H7 (cell line): Measurements from ENCODE around the gene CDH8. TPM values are rescaled to one million over a fixed set of nuclear protein-coding genes. Genes with fewer than 3 reads are reported as not detected.
"Not testable (repeated sequence)": the region's sequence is repeated elsewhere in the genome, so short reads cannot be mapped to it uniquely, and the experiment has no call there.

Experiments used
- DNase-seq: peaks from one replicate; pipeline ENCODE4 v3.0.0; 2012
- H3K27me3 ChIP-seq: 2 replicates; pipeline ENCODE4 v1.6.0; 2011; ENCODE audit warnings: mild to moderate bottlenecking, low read length; ENCODE audit not compliant: control insufficient read depth, insufficient read depth
- H3K36me3 ChIP-seq: replicated peaks from 2 replicates; pipeline ENCODE4 v1.5.1; 2011; ENCODE audit warnings: low read length; ENCODE audit not compliant: control insufficient read depth, insufficient read depth
- H3K4me3 ChIP-seq: 2 replicates; pipeline ENCODE4 v1.5.1; 2011; ENCODE audit warnings: low read depth, mild to moderate bottlenecking, control low read depth, low read length, moderate library complexity; ENCODE audit not compliant: insufficient read depth
- total RNA-seq: library from RNA; depleted of rRNA; stranded (reverse); fragments of >200 nt; shearing (Covaris generic); gene quantifications from 2 replicates; pipeline ENCODE4 v1.2.3, GENCODE V29; 2014

Gene CDH8
- total RNA-seq, 1 experiment from 2014 or later: 0.87 TPM

DNA sequence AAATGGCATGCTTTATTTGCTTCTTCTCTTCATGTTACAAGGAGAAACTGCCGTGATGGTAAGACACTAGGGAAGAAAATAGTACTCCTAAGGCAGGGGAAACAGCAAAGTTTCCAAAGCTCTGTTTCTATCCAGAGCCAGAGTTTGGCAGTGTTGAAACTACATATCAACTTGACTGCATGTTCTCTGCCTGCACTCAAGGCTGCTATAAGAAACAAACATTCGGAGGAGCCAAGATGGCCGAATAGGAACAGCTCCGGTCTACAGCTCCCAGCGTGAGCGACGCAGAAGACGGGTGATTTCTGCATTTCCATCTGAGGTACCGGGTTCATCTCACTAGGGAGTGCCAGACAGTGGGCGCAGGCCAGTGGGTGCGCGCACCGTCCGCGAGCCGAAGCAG is 254.4 kb downstream of the CDH8 start:
- not testable (repeated sequence) for DNase-seq, H3K36me3 ChIP-seq, H3K27me3 ChIP-seq, H3K4me3 ChIP-seq

DNA sequence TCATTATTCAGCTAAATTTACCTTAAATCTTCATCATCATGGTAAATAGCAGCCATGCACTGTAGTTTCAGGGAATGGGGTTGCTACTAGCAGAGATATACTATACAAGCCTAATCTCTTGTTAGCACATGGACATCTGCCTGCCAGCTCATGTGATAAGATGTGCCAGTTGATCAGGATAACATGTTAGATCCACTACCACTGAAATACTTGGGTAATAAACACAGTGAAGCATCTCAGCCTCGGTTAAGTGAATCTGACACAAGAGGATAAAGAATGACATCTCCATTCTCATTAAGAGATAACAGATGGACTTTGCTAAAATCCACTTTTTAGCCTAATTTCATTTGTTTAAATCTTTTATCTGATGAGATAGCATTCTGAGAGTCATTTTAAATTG is 256.1 kb downstream of the CDH8 start:
- Histone ChIP-seq H3K4me3 (no peak overlapping the region), H3K36me3 (no peaks in the 10 kb centered on the region), H3K27me3 (no peaks in the 10 kb centered on the region)
- no peak for DNase-seq

DNA sequence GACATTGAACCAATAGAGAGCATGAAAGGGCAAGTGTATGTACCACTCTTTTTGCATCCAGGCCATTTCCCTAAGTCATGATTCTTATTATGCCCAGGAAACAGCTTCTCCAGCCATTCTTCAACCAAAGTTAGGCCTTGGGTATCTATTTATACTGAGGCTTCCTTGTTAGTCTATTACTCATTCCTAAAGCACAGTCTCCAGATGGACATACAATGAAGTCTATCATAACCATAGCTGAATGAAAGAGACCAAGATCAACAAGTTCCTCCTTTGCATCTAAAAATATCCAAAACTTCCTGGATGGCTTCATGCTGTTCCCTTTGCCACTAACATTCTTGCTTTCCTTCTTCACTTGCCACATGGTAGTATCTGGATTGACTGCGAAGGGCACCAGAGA is 265.9 kb downstream of the CDH8 start:
- DNase-seq: no peak
- no peaks in the 10 kb centered on the region for H3K27me3 ChIP-seq
- no peak overlapping the region for H3K4me3 ChIP-seq
- H3K36me3 ChIP-seq: no peaks in the 10 kb centered on the region

DNA sequence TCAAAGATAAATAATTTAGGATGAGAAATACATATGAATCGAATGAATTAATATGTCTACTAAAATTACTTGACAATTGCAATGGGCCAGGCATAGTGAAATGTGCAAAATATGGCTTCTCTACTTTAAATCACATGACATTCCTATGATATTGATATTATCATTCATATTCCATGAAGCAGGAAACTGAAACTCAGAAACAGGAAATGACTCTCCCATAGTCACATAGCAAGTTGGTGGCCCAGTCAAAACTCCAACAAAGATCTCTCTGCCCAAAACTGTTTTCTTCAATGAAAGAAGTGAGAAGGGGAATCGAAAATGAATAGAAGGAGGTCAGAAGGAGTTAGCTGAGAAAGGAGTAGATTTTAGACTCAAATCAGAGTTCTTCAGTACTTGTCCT is 272.2 kb downstream of the CDH8 start:
- H3K4me3 ChIP-seq: no peak overlapping the region
- no peaks in the 10 kb centered on the region for H3K36me3 ChIP-seq
- no peak for DNase-seq
- H3K27me3 ChIP-seq: no peaks in the 10 kb centered on the region

DNA sequence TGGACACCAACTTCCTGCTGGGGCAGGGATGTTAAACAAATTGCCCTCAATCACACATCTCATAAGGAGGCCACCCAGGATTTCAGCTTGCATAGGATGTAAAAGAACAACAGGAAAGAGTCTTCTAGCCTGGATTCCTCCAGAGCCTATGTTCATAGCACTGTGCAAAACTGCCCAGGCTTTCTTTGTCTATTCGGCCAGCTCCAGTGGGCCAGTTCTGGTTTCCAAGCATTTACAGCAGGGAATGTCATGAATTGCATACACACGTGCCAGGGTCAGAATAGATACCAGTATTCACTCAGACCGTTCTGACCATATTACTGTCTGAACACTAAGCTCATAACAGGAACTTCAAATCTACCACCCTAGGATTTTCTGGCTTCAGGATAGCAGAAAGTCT is 273.2 kb downstream of the CDH8 start:
- no peaks in the 10 kb centered on the region for H3K27me3 ChIP-seq
- no peak overlapping the region for H3K4me3 ChIP-seq
- no peak for DNase-seq
- no peaks in the 10 kb centered on the region for H3K36me3 ChIP-seq

DNA sequence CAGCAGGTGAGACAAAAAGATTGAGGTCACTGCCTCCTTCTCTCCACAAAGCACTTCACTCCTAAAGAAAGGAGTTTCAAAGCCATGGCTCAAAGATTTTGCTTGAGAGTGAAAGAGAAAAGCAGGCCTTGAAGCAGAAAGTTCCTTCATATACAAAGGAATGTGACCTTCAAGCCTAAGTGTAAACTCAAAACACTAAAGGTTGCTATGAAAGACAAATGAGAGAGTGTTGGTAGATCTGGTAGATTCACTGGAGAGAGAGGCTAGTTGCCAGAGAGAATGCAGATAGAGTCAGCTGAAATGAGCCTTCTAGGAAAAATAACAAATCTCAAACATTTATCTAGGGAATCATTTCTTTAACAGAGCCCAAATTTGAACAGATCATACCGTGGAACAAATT is 305.2 kb downstream of the CDH8 start:
- DNase-seq: no peak
- no peaks in the 10 kb centered on the region for H3K36me3 ChIP-seq
- no peak overlapping the region for H3K4me3 ChIP-seq
- H3K27me3 ChIP-seq: no peaks in the 10 kb centered on the region

DNA sequence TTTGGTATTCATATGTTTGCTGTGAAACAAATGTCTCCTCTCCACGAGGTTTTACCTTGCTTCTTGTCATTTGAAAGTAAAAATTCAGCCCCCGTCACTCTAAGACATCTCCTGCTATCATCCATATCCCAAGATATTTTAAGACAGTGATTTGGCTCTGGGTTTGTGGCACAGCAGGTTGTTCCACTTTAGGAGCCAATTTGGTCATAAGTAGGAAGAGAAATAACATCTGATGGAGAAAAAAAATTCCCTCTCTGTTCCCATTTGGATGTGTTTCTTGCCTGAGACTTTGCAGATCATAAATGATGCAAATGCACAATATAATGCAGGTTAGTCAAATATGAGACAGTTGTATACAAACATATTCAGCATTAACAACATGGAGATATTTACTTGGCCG is 309.5 kb downstream of the CDH8 start:
- Histone ChIP-seq H3K36me3 (no peaks in the 10 kb centered on the region), H3K4me3 (no peak overlapping the region), H3K27me3 (no peaks in the 10 kb centered on the region)
- DNase-seq: no peak

DNA sequence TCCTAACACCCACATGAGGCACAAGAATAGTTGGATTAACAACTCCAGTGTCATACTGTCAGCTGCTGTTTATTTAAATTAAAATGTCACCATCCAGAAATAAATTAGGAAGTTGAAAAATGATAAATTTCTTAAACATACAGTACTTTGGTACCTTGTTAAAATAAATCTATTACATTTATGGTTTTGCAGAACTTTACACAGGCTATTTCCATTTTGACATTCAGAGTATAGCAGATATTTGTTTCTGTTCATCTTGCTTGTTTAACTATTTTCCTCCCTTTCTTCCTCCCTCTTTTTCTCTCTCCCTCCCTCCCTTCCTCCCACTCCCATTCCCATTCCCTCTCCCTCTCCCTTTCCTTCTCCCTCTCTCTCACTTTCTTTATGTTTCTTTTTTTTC is 310.1 kb downstream of the CDH8 start:
- Histone ChIP-seq H3K4me3 (no peak overlapping the region), H3K36me3 (no peaks in the 10 kb centered on the region), H3K27me3 (no peaks in the 10 kb centered on the region)
- DNase-seq: no peak

DNA sequence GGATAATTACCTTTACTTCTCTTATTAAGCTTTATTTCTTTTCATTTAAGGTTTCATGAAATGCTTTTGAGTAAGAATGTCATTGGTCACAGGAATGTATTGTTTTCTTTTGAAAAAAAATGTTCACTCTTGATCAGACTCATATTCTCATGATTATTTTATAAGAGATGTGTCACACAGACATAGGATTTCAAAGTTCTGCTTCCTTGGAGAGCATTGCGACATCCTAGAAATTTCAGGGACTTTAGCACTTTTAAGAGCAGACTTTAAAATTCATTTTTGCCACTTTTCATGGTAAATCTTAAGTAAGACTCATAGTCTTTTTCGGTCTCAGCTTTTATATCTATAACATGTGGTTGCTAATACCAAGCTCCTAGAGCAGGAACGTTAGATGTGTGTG is 314.7 kb downstream of the CDH8 start:
- no peaks in the 10 kb centered on the region for H3K27me3 ChIP-seq
- no peak overlapping the region for H3K4me3 ChIP-seq
- DNase-seq: no peak
- H3K36me3 ChIP-seq: no peaks in the 10 kb centered on the region

DNA sequence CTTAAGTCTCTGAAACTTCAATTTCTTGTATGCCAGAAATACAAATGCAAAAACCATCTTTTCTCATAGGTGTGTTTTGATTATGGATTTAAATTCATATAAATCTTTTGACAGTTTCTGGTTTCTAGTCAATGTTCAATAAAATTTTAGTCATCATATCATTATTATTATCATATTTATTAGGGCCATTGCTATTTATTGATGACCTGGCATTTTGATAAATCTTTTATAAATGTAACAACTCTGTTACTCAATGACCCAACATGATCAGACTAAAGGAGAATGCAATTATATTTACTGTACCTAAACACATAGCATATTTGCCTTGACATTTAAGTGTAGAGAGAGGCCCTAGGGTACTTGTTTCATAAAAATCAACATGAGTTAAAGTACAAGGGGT is 320.8 kb downstream of the CDH8 start:
- Histone ChIP-seq H3K27me3 (no peaks in the 10 kb centered on the region), H3K4me3 (no peak overlapping the region), H3K36me3 (no peaks in the 10 kb centered on the region)
- no peak for DNase-seq

DNA sequence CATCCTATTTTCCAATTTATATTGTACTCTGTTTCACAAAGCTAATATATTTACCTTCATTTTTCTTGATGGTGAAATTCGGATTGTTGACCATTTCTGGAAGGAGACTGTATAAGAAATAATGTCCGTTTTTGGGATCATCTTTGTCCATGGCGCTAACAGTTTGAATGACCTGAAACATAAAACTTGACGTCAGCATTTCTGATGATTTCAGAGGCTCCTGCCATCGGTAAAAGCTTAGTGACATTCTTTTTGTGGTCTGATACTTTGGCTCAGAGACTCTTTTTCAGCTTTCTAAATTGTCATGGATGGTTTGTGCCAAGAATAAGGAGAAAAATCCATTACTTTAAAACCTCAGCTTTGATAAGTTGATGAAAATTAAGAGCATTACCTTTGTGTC is 322.5 kb downstream of the CDH8 start:
- H3K36me3 ChIP-seq: no peaks in the 10 kb centered on the region
- no peaks in the 10 kb centered on the region for H3K27me3 ChIP-seq
- no peak overlapping the region for H3K4me3 ChIP-seq
- no peak for DNase-seq

DNA sequence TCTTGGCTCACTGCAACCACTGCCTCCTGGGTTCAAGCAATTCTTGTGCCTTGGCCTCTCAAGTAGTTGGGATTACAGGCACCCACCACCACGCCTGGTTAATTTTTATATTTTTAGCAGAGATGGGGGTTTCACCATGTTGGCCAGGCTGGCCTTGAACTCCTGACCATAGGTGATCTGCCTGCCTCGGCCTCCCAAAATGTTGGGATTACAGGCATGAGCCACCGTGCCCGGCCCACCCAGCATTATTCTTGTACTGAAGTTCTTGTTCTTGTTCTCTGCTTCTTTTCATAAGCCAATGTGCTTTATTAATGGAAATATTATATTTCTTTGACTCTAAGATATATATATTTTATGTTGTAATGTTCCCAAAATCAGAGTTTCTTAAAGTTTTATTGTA is 336.6 kb downstream of the CDH8 start:
- H3K27me3 ChIP-seq, H3K36me3 ChIP-seq: not testable (repeated sequence)

DNA sequence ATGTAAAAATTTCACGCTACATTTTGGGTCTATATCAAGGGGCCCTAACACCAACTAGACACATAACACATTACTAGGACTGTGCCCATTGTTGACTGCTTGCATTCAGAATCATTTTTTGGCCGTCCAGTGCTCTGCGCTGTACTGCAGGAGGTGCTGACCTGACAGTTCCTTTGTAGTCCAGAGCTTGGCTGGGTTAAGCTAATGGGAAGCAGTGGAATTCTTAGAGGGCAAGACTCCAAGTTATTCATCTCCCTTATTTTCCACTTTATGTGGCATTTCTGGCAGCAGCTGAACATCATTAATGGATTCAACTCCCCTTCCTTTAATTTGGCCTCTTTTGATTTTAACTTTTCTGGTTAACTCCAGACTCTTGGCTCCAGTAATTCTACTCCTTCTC is 351.7 kb downstream of the CDH8 start:
- Histone ChIP-seq H3K27me3 (no peaks in the 10 kb centered on the region), H3K4me3 (no peak overlapping the region), H3K36me3 (no peaks in the 10 kb centered on the region)
- DNase-seq: no peak

More for the DNA sequence above, 336.6 kb downstream of the CDH8 start:
- not testable (repeated sequence) for DNase-seq, H3K4me3 ChIP-seq

DNA sequence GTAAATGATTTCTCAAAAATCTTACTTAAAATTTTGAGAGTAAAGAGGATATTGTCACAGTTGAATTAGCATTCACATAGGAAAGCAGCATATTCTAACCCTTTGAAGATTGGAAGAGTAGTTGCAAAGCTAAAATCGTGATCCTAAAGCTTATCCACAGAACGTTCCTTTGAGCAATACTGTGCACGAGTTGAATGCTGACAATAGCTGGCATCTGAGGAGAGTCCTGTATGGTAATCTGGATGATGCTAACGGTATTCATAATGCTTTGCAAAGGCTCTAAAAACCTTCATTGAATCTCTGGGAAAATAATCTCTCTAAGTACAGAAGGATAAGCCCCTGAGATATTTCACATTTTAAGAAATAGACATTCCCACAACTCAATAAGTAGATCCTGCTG is 354.6 kb downstream of the CDH8 start:
- no peak for DNase-seq
- Histone ChIP-seq H3K27me3 (no peaks in the 10 kb centered on the region), H3K4me3 (no peak overlapping the region), H3K36me3 (no peaks in the 10 kb centered on the region)

DNA sequence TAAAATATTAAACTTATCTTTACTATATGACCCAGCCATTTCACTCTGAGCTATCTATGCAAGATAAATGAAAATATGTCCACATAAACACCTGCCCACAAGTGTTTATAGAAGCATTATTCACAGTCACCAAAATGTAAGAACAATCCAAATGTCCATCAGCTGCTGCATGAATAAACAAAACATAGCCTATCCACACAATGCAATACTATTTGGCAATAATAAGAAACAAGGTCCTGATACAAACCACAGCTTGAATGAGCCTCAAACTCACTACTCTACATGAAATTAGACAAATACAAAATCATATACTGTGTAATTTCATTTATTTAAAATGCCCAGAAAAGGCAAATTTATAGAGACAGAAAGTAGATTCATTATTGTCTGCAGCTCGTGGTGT is 355.1 kb downstream of the CDH8 start:
- DNase-seq: no peak
- Histone ChIP-seq H3K36me3 (no peaks in the 10 kb centered on the region), H3K27me3 (no peaks in the 10 kb centered on the region), H3K4me3 (no peak overlapping the region)

DNA sequence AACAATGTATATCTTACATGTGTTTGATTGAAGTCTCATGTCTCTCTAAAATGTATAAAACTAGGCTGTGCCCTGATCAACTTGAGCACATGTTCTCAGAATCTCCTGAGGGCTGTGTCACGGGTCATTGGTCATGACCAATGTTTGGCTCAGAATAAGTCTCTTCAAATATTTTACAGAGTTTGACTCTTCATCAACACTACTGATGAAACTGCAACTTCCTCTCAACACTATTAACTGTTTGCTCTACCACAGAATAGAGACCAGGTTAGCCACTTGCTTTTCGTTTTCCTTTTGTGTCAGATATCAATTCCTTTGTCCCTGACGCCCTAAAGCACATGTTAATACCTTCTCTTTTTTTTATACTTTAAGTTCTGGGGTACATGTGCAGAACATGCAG is 358.1 kb downstream of the CDH8 start:
- H3K36me3 ChIP-seq: no peaks in the 10 kb centered on the region
- no peaks in the 10 kb centered on the region for H3K27me3 ChIP-seq
- H3K4me3 ChIP-seq: no peak overlapping the region
- DNase-seq: no peak
